ENCODE results near the gene OTUB2. TPM values are rescaled to one million over a fixed set of nuclear protein-coding genes. Genes with fewer than 3 reads are reported as not detected.

OTUB2 gene
- polyA plus RNA-seq, 3 donors = 0.25 to 0.95 (median 0.28) TPM

- peaks cover 10% of the 10 kb centered on the region for H3K4me1 Mint-ChIP-seq
- TF ChIP-seq CTCF (IDR thresholded peaks at IDR 0.05) = no peak
- Histone ChIP-seq H3K79me2 (ENCODE audit: insufficient read depth, low read length) (peaks cover 10% of the 10 kb centered on the region), H3K27me3 (ENCODE audit: control insufficient read depth in 2 of 2, insufficient read depth in 2 of 2, low read length in 2 of 2) (no peaks in the 10 kb centered on the region), H3K4me2 (replicated peaks; ENCODE audit: extremely low read depth, low read length, poor library complexity, severe bottlenecking) (no peak overlapping the region), H3K9me3 (replicated peaks in 1 of 2; ENCODE audit: control insufficient read depth in 1 of 2, insufficient read depth in 1 of 2, low read length in 2 of 2) (no peaks in the 10 kb centered on the region), H3K27ac (ENCODE audit: low read depth in 1 of 2, low read length in 2 of 2) (no peak overlapping the region), H3K9ac (ENCODE audit: insufficient read depth, low read length, poor library complexity, severe bottlenecking) (no peak overlapping the region), H3K36me3 (replicated peaks in 1 of 2; ENCODE audit: control insufficient read depth in 1 of 2, insufficient read depth in 2 of 2, low read length in 2 of 2) (peaks cover 90 to 94% of the 10 kb centered on the region in 2 donors), H3K4me1 (ENCODE audit: control insufficient read depth in 1 of 2, insufficient read depth in 2 of 2, low read length in 2 of 2) (no peaks in the 10 kb centered on the region), H4K20me1 (ENCODE audit: insufficient read depth, low read length) (peaks cover 28% of the 10 kb centered on the region), H3K4me3 (replicated peaks in 1 of 3; ENCODE audit: low read depth in 2 of 3, low read length in 3 of 3) (no peak overlapping the region), H2AFZ (ENCODE audit: insufficient read depth, low read depth, low read length, poor library complexity, severe bottlenecking) (no peak overlapping the region)
- intact Hi-C loops (cut with micrococcal nuclease) = no loop called here
- DNase-seq = no peak
- 100% methylated on average over 1 of the region's 1 CpG for WGBS (ENCODE audit: insufficient coverage)
- H3K27me3 Mint-ChIP-seq (ENCODE audit: low read depth in 3 of 3) = peaks cover 0 to 2% (median 1%) of the 10 kb centered on the region in 3 donors
- H3K4me3 Mint-ChIP-seq = no peak overlapping the region
- H3K27ac Mint-ChIP-seq = peak overlapping the region in 2 of 7 donors; percentile 66 to 73
- no peaks in the 10 kb centered on the region for H3K9me3 Mint-ChIP-seq
- peaks cover 87 to 94% of the 10 kb centered on the region in 2 donors for H3K36me3 Mint-ChIP-seq
Measured at GRCh38 chr14:94058128-94058673, 32.1 kb downstream of the OTUB2 start.

GRCh38 chr14:94058674-94059138, 32.6 kb downstream of the OTUB2 start:
- H2AFZ ChIP-seq (ENCODE audit: insufficient read depth, low read depth, low read length, poor library complexity, severe bottlenecking) = no peak overlapping the region
- no peak overlapping the region for H3K4me3 ChIP-seq (replicated peaks in 1 of 3; ENCODE audit: low read depth in 2 of 3, low read length in 3 of 3)
- 75% methylated on average over 2 of the region's 5 CpGs for WGBS (ENCODE audit: insufficient coverage)
- Mint-ChIP-seq H3K4me1 (peaks cover 12% of the 10 kb centered on the region), H3K27me3 (ENCODE audit: low read depth in 3 of 3) (peaks cover 0 to 2% (median 1%) of the 10 kb centered on the region in 3 donors), H3K36me3 (peaks cover 86 to 93% of the 10 kb centered on the region in 2 donors), H3K9me3 (no peaks in the 10 kb centered on the region), H3K27ac (no peak overlapping the region), H3K4me3 (no peak overlapping the region)
- H3K4me2 ChIP-seq (replicated peaks; ENCODE audit: extremely low read depth, low read length, poor library complexity, severe bottlenecking) = no peak overlapping the region
- H3K9me3 ChIP-seq (replicated peaks in 1 of 2; ENCODE audit: control insufficient read depth in 1 of 2, insufficient read depth in 1 of 2, low read length in 2 of 2) = no peaks in the 10 kb centered on the region
- H3K4me1 ChIP-seq (ENCODE audit: control insufficient read depth in 1 of 2, insufficient read depth in 2 of 2, low read length in 2 of 2) = no peaks in the 10 kb centered on the region
- H3K79me2 ChIP-seq (ENCODE audit: insufficient read depth, low read length) = peaks cover 15% of the 10 kb centered on the region
- H3K27ac ChIP-seq (ENCODE audit: low read depth in 1 of 2, low read length in 2 of 2) = no peak overlapping the region
- no peaks in the 10 kb centered on the region for H3K27me3 ChIP-seq (ENCODE audit: control insufficient read depth in 2 of 2, insufficient read depth in 2 of 2, low read length in 2 of 2)
- no peak overlapping the region for H3K9ac ChIP-seq (ENCODE audit: insufficient read depth, low read length, poor library complexity, severe bottlenecking)
- DNase-seq = no peak
- TF ChIP-seq CTCF (IDR thresholded peaks at IDR 0.05) = no peak
- intact Hi-C loops (cut with micrococcal nuclease) = no loop called here
- H3K36me3 ChIP-seq (replicated peaks in 1 of 2; ENCODE audit: control insufficient read depth in 1 of 2, insufficient read depth in 2 of 2, low read length in 2 of 2) = peaks cover 90 to 99% of the 10 kb centered on the region in 2 donors
- H4K20me1 ChIP-seq (ENCODE audit: insufficient read depth, low read length) = peaks cover 33% of the 10 kb centered on the region

Measured in CD14-positive monocyte (primary cell).